Thyroid gland (tissue), 4 donors: ENCODE measurements around the gene SH2D5. TPM values are rescaled to one million over a fixed set of nuclear protein-coding genes. Genes with fewer than 3 reads are reported as not detected.

ENCODE experiments used
- DNase-seq, 2 donors: peaks; one replicate each; pipeline ENCODE4 v3.0.0-alpha.2; 2019
- H3K27ac ChIP-seq, 3 donors: fragments of 200-600 bp; sonication (generic); 1 replicate in 2 of 3; 2 replicates in 1 of 3; pipeline ENCODE4 v1.5.1; 2016 to 2019; ENCODE audit warnings: mild to moderate bottlenecking in 1 of 3, moderate library complexity in 1 of 3
- H3K27me3 ChIP-seq: fragments of 200-600 bp; sonication (generic); one replicate; pipeline ENCODE4 v1.5.1; 2019
- H3K36me3 ChIP-seq, 2 donors: fragments of 200-600 bp; sonication (generic); one replicate each; pipeline ENCODE4 v1.5.1; 2016 to 2019
- H3K4me1 ChIP-seq, 2 donors: fragments of 200-600 bp; sonication (generic); one replicate each; pipeline ENCODE4 v1.5.1; 2017 to 2019
- H3K4me3 ChIP-seq, 3 donors: fragments of 200-600 bp; sonication (generic); replicated peaks in 1 of 3; 1 replicate in 2 of 3; 2 replicates in 1 of 3; pipeline ENCODE4 v1.5.1; 2016; ENCODE audit warnings: mild to moderate bottlenecking in 1 of 3
- H3K9me3 ChIP-seq: fragments of 200-600 bp; sonication (generic); one replicate; pipeline ENCODE4 v1.5.1; 2017
- POLR2A ChIP-seq, 2 donors: fragments of 450-650 bp; IDR thresholded peaks; one replicate each; pipeline ENCODE4 v1.6.1; 2017; ENCODE audit warnings: antibody characterized with exemption in 2 of 2, mild to moderate bottlenecking in 2 of 2, moderate library complexity in 1 of 2
- WGBS, 2 donors: methylation state at CpG; one replicate each; pipeline ENCODE4 v1.1.5; 2017; 5-methylcytosine and 5-hydroxymethylcytosine counted together
- intact Hi-C: fragments of 100-400 bp; cut with DNase I; formaldehyde crosslinking; loops from one replicate; pipeline ENCODE4 v1.15.1; 2023
- total RNA-seq, 4 donors: library from RNA; depleted of rRNA; stranded (reverse); fragments of >200 nt; gene quantifications; one replicate each; pipeline ENCODE4 v1.2.3, GENCODE V29; 2016
- TF ChIP-seq, protein P1 (sequence below), 6 experiments: fragments of 200-600 bp in 3 of 6; fragments of 450-650 bp in 3 of 6; sonication (generic) in 3 of 6; IDR thresholded peaks; one replicate each; pipeline ENCODE4 v1.5.1; 2016 to 2019; ENCODE audit warnings: antibody characterized with exemption in 6 of 6, mild to moderate bottlenecking in 2 of 6, inconsistent platforms in 1 of 6, moderate library complexity in 1 of 6

The SH2D5 gene
- total RNA-seq, 4 donors from 2014 or later: 0.11 to 1.4 (median 0.77) TPM

DNA sequence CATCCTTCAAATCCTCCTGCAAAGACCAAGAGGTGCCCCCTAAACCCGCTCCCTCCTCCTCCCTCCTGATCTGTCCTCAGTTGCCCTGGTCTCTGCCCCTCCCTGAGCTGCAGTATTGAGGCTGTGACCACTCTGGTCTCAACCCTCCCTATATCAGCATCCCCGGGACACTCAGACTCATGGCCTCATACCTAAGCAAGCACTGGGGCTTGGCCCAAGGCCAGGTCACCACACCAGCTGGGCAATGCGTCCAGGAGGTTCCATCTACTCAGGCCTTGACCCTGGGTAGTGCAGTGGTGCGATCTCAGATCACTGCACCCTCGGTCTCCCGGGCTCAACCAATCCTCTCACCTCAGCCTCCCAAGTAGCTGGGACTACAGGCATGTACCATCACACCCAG, 24.4 kb downstream of the SH2D5 start:
- 86 to 90% methylated on average over 6 of the region's 6 CpGs for WGBS, 2 donors
- TF ChIP-seq, protein P1, sequence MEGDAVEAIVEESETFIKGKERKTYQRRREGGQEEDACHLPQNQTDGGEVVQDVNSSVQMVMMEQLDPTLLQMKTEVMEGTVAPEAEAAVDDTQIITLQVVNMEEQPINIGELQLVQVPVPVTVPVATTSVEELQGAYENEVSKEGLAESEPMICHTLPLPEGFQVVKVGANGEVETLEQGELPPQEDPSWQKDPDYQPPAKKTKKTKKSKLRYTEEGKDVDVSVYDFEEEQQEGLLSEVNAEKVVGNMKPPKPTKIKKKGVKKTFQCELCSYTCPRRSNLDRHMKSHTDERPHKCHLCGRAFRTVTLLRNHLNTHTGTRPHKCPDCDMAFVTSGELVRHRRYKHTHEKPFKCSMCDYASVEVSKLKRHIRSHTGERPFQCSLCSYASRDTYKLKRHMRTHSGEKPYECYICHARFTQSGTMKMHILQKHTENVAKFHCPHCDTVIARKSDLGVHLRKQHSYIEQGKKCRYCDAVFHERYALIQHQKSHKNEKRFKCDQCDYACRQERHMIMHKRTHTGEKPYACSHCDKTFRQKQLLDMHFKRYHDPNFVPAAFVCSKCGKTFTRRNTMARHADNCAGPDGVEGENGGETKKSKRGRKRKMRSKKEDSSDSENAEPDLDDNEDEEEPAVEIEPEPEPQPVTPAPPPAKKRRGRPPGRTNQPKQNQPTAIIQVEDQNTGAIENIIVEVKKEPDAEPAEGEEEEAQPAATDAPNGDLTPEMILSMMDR (IDR thresholded peaks at IDR 0.05): no peak
- no peak for TF ChIP-seq POLR2A (IDR thresholded peaks at IDR 0.05)
- DNase-seq: no peak
- Histone ChIP-seq H3K27ac (no peak overlapping the region), H3K36me3 (no peaks in the 10 kb centered on the region), H3K9me3 (no peaks in the 10 kb centered on the region), H3K4me1 (no peaks in the 10 kb centered on the region), H3K27me3 (no peaks in the 10 kb centered on the region), H3K4me3 (no peak overlapping the region)
- intact Hi-C loops: no loop called here

DNA sequence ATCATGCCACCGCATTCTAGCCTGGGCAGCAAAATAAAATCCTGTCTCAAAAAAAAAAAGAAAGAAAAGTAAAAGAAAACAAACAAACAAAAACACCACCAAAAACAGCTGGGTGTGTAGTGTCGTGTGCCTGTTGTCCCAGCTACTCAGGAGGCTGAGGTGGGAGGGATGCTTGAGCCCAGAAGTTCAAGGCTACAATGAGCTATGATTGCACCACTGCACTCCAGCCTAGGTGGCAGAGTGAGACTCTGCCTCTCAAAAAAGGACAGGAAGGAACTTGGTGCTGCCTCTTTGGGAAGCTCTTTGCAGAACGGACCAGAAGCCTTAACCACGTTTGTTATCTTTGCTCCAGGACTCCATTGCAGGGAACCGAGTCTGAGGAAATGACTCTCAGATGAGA, 25.7 kb downstream of the SH2D5 start:
- intact Hi-C loops: no loop called here
- Histone ChIP-seq H3K36me3 (no peaks in the 10 kb centered on the region), H3K4me1 (no peaks in the 10 kb centered on the region), H3K27me3 (no peaks in the 10 kb centered on the region), H3K9me3 (no peaks in the 10 kb centered on the region), H3K4me3 (no peak overlapping the region), H3K27ac (no peak overlapping the region)
- DNase-seq: no peak
- TF ChIP-seq, protein P1 (IDR thresholded peaks at IDR 0.05): no peak
- TF ChIP-seq POLR2A (IDR thresholded peaks at IDR 0.05): no peak
- 51 to 64% methylated on average over 5 of the region's 5 CpGs for WGBS, 2 donors

DNA sequence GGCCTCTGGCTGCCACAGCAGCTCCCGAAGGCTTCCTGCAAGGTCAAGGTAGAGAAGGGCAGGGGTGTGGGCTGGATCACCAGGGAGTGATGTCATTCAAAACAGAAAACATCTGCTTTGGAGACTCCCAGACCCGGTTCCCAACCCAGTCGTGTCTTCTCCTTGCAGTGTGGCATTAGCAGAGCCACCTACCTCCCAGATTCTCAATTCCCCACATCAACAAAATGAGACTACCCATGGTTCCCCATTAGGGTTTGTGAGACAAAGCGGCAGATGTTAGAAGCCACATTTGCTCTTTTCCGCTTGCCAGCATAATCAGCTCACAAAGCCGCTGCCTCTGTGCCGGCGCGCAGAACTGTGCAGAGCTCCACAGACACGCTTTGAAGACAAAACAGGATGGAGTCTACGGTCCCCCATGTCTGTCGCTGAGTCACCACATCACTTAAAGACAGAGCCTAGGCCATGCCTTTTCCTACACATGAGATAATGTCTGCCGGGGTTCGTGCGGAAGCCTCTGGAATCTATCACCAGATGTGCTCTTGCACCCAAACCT, 27.2 kb downstream of the SH2D5 start:
- Histone ChIP-seq H3K9me3 (no peaks in the 10 kb centered on the region), H3K4me3 (no peak overlapping the region), H3K27ac (no peak overlapping the region), H3K4me1 (no peaks in the 10 kb centered on the region), H3K27me3 (no peaks in the 10 kb centered on the region), H3K36me3 (no peaks in the 10 kb centered on the region)
- intact Hi-C loops: no loop called here
- DNase-seq: no peak
- TF ChIP-seq POLR2A (IDR thresholded peaks at IDR 0.05): no peak
- TF ChIP-seq, protein P1 (IDR thresholded peaks at IDR 0.05): no peak
- WGBS, 2 donors: 89 to 90% methylated on average over 14 to 15 of the region's 15 CpGs

DNA sequence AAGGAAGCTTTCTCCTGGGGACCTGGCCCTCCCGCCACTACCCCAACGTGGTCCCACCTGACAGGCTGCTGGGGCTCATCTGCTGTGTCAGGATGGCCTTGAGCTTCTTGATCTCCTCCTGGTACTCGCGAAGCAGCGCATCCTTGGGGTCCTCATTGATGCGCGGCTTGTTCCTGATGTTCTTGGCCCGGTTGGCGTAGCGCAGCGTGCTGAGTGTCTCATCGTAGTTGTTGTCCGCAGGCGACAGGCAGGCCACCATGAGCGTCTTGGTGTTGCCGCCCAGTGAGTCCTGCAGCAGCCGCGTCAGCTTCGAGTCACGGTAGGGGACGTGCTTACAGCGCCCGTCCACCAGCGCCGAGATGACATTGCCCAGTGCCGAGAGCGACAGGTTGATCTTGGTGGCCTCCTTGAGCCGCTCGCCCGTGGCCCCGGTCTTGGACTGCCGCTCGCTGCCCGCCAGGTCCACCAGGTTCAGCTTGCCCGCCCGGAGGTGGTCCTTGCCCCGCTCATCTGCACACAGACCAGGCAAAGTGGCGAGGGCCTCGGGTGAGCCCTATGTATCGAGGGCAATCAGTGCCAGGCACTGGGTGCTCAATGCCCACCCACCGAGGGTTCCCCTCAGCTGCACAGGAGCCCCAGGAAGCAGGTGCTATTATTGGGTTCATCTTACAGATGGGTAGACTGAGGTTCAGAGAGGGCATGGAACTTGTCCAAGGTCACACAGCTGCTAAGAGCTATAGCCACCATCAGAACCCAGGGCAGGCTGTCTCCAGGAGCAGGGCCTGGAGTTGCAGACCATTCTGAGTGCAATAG, 27.9 kb downstream of the SH2D5 start:
- Histone ChIP-seq H3K9me3 (no peaks in the 10 kb centered on the region), H3K27me3 (no peaks in the 10 kb centered on the region), H3K4me1 (no peaks in the 10 kb centered on the region), H3K36me3 (no peaks in the 10 kb centered on the region), H3K27ac (no peak overlapping the region), H3K4me3 (no peak overlapping the region)
- intact Hi-C loops: no loop called here
- DNase-seq: no peak
- TF ChIP-seq, protein P1 (IDR thresholded peaks at IDR 0.05): no peak
- no peak for TF ChIP-seq POLR2A (IDR thresholded peaks at IDR 0.05)
- WGBS, 2 donors: 96 to 99% methylated on average over 11 to 19 of the region's 41 CpGs

DNA sequence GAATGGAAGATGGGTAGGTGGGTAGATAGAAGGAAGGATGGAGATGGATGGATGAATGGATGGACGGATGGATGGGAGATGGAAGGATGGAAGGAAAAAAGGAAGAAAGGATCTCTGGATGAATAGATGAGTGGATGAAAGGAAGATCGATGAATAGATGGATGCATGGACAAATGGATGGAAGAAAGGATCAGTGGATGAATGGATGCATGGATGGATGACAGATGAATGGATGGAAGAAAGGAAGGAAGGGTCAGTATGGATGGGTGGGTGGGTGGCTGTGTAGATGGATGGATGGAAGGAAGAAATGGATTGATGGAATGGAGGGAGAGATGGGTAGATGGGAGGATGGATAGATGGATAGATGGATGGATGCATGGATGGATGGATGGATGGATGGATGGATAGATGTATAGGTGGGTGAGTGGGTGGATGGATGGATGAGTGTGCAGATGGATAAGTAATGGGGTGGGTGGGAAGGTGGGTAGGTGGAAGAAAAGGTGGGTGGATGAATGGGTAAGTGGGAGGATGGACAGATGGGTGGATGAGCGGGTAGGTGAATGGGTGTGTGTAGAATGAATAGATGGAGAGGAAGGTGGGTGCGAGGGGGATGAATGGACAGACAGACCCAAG, 29.3 kb downstream of the SH2D5 start:
- H3K36me3 ChIP-seq: no peaks in the 10 kb centered on the region
- H3K27ac ChIP-seq: no peak overlapping the region
- no peaks in the 10 kb centered on the region for H3K9me3 ChIP-seq
- intact Hi-C loops: no loop called here
- WGBS, 2 donors: 81 to 88% methylated on average over 4 of the region's 4 CpGs
- H3K27me3 ChIP-seq: no peaks in the 10 kb centered on the region
- TF ChIP-seq POLR2A (IDR thresholded peaks at IDR 0.05): no peak
- TF ChIP-seq, protein P1 (IDR thresholded peaks at IDR 0.05): no peak
- H3K4me1 ChIP-seq: no peaks in the 10 kb centered on the region
- H3K4me3 ChIP-seq: no peak overlapping the region
- DNase-seq: no peak
